HS-27A (cell line): ENCODE results near the gene CLTC.
"Not testable (repeated sequence)": the region's sequence is repeated elsewhere in the genome, so short reads cannot be mapped to it uniquely, and the experiment has no call there.

ENCODE experiments used
- DNase-seq: peaks from one replicate; pipeline ENCODE4 v3.0.0-alpha.2; 2012; ENCODE audit warnings: low read depth, missing footprints

Gene CLTC

GRCh38 chr17:59634632-59635541 is 15.2 kb downstream of the CLTC start:
- no peak for DNase-seq

GRCh38 chr17:59637611-59638310 is 18.1 kb downstream of the CLTC start:
- no peak for DNase-seq

- DNase-seq, result no peak
Measured at GRCh38 chr17:59638553-59638952, 18.9 kb downstream of the CLTC start.

- no peak for DNase-seq
Measured at GRCh38 chr17:59641799-59642484, 22.2 kb downstream of the CLTC start.

GRCh38 chr17:59642565-59642964 is 22.9 kb downstream of the CLTC start:
- DNase-seq, result no peak

GRCh38 chr17:59643159-59644140 is 23.8 kb downstream of the CLTC start:
- DNase-seq, result no peak

- no peak for DNase-seq
Measured at GRCh38 chr17:59647288-59647687, 27.6 kb downstream of the CLTC start.

GRCh38 chr17:59649886-59650285 is 30.2 kb downstream of the CLTC start:
- DNase-seq, result no peak

GRCh38 chr17:59650642-59651041 is 30.9 kb downstream of the CLTC start:
- DNase-seq, result no peak

GRCh38 chr17:59651346-59651745 is 31.7 kb downstream of the CLTC start:
- DNase-seq, result no peak

GRCh38 chr17:59652119-59652518 is 32.4 kb downstream of the CLTC start:
- DNase-seq, result no peak

- not testable (repeated sequence) for DNase-seq
Measured at GRCh38 chr17:59656624-59657023, 36.9 kb downstream of the CLTC start.

- DNase-seq, result no peak
Measured at GRCh38 chr17:59666235-59666634, 46.5 kb downstream of the CLTC start.

- peak; percentile 82 for DNase-seq
Measured at GRCh38 chr17:59668816-59669215, 49.1 kb downstream of the CLTC start.

- DNase-seq, result no peak
Measured at GRCh38 chr17:59669411-59669810, 49.7 kb downstream of the CLTC start.

GRCh38 chr17:59669944-59670343 is 50.2 kb downstream of the CLTC start:
- no peak for DNase-seq

- no peak for DNase-seq
Measured at GRCh38 chr17:59671386-59671785, 51.7 kb downstream of the CLTC start.

GRCh38 chr17:59675231-59675630 is 55.5 kb downstream of the CLTC start:
- no peak for DNase-seq

- DNase-seq, result no peak
Measured at GRCh38 chr17:59676716-59677115, 57.0 kb downstream of the CLTC start.

GRCh38 chr17:59678918-59679317 is 59.2 kb downstream of the CLTC start:
- DNase-seq, result no peak

- DNase-seq, result no peak
Measured at GRCh38 chr17:59680314-59680713, 60.6 kb downstream of the CLTC start.
